ENCODE results near the gene GABBR2.
"Not testable (repeated sequence)": the region's sequence is repeated elsewhere in the genome, so short reads cannot be mapped to it uniquely, and the experiment has no call there.

GABBR2 gene

GRCh38 chr9:98482226-98482625, 226.5 kb downstream of the GABBR2 start:
- ATAC-seq (ENCODE audit: low read depth), result no peak
- Mint-ChIP-seq H3K27me3 (peaks cover 31% of the 10 kb centered on the region), H3K9me3 (no peaks in the 10 kb centered on the region), H3K36me3 (no peaks in the 10 kb centered on the region), H3K4me1 (no peaks in the 10 kb centered on the region), H3K27ac (no peak overlapping the region), H3K4me3 (no peak overlapping the region)
- no peak for DNase-seq (ENCODE audit: low spot score in 2 of 2)

DNA sequence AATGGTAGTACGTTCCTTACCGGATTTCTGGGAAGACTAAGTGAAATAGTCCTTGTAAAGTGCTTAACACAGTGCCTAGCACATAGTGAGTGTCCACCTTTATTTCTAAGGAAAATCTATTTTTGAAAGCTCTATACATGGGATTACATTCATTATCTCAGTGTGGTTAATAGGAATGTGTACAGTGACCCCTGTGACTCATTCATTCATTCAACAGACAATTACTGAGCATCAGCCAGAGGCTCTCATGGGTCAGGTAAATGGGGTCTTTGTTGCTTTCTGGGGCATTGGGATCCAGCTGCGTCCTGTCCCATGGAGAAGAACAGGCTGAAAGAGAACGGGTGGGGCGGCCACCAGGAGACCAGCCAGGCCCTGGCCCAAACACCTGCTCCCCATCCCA, 227.1 kb downstream of the GABBR2 start:
- Mint-ChIP-seq H3K27ac (no peak overlapping the region), H3K9me3 (no peaks in the 10 kb centered on the region), H3K4me3 (no peak overlapping the region), H3K4me1 (no peaks in the 10 kb centered on the region), H3K27me3 (peaks cover 31% of the 10 kb centered on the region), H3K36me3 (no peaks in the 10 kb centered on the region)
- DNase-seq (ENCODE audit: low spot score in 2 of 2), result no peak
- no peak for ATAC-seq (ENCODE audit: low read depth)

DNA sequence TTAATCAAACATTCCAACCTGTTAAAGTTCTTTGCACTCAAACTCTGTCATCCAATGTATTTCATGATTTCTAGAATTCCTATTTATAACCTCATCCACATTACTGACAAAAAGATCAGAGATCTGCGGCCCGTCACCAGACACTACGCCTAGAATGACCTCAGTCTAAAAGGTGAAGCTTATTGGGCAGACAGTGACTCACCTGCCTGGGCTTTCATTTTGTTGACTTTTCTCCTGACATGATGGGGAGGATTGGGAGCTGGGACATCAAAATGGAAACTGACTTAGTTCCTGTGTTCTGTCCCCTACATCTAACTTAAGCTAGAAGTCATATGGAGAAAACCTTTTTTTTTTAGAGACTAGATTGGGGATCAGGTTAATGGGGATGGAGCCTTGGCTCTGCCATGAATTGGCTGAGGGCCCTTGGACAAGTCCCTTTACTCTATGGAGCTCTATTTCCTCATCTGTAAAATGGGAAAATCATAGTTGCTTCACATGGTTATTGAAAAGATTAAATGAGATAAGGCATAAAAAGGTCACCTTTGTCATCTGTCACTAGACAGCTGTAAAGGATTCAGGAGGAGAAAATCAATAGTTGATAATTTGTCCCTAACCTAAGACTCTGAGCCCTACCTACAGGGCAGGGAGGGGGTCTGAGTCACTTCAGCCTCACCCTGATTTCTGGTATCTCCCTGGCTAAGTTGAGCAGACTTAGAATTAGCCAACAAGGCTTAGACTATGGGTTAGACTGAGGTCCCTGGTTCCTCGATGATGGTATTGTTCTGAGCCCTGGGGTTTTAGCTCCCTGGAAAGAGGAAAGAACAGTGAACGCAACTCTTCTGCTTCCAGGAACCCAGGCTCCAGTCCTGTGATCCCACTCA, 228.5 kb downstream of the GABBR2 start:
- no peak for DNase-seq (ENCODE audit: low spot score in 2 of 2)
- Mint-ChIP-seq H3K27me3 (peaks cover 29% of the 10 kb centered on the region), H3K9me3 (no peaks in the 10 kb centered on the region), H3K27ac (no peak overlapping the region), H3K36me3 (no peaks in the 10 kb centered on the region), H3K4me1 (no peaks in the 10 kb centered on the region), H3K4me3 (no peak overlapping the region)
- ATAC-seq (ENCODE audit: low read depth), result no peak

GRCh38 chr9:98479449-98479848, 229.3 kb downstream of the GABBR2 start:
- H3K9me3 Mint-ChIP-seq, result no peaks in the 10 kb centered on the region
- no peak overlapping the region for H3K27ac Mint-ChIP-seq
- peaks cover 27% of the 10 kb centered on the region for H3K27me3 Mint-ChIP-seq
- DNase-seq (ENCODE audit: low spot score in 2 of 2), result no peak
- ATAC-seq (ENCODE audit: low read depth), result no peak
- no peaks in the 10 kb centered on the region for H3K36me3 Mint-ChIP-seq
- H3K4me1 Mint-ChIP-seq, result no peaks in the 10 kb centered on the region
- no peak overlapping the region for H3K4me3 Mint-ChIP-seq

DNA sequence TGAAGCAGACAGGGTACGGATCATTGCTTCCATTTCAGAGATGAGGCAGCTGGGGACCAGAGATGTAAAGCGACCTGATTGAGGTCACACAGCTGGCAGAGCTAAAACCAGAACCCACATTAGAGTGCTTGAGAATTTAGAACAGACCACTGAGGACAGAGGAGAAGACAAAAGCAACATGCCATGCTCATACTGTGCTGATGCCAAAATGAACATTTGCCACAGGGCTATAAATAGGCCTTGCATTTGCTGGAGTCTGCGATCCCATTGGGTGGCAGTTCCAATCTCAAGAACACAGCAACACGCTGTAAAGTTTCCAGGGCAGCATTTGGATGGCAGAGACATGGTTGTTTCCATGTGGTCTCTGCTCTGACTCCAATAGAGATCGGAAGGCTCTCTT, 230.9 kb downstream of the GABBR2 start:
- DNase-seq (ENCODE audit: low spot score in 2 of 2) (no peak), ATAC-seq (ENCODE audit: low read depth) (no peak)
- Mint-ChIP-seq H3K36me3 (no peaks in the 10 kb centered on the region), H3K9me3 (no peaks in the 10 kb centered on the region), H3K4me3 (no peak overlapping the region), H3K27me3 (peaks cover 13% of the 10 kb centered on the region), H3K4me1 (no peaks in the 10 kb centered on the region), H3K27ac (no peak overlapping the region)

- no peak for DNase-seq (ENCODE audit: low spot score in 2 of 2)
- H3K27ac Mint-ChIP-seq, result no peak overlapping the region
- no peak overlapping the region for H3K4me3 Mint-ChIP-seq
Measured at GRCh38 chr9:98472216-98472615, 236.5 kb downstream of the GABBR2 start.

GRCh38 chr9:98471185-98471584, 237.6 kb downstream of the GABBR2 start:
- H3K9me3 Mint-ChIP-seq, result peaks cover 4% of the 10 kb centered on the region
- peaks cover 4% of the 10 kb centered on the region for H3K36me3 Mint-ChIP-seq
- H3K4me1 Mint-ChIP-seq, result no peaks in the 10 kb centered on the region
- H3K27ac Mint-ChIP-seq, result no peak overlapping the region
- ATAC-seq (ENCODE audit: low read depth) (no peak), DNase-seq (ENCODE audit: low spot score in 2 of 2) (no peak)
- H3K27me3 Mint-ChIP-seq, result peaks cover 4% of the 10 kb centered on the region
- H3K4me3 Mint-ChIP-seq, result no peak overlapping the region

More at GRCh38 chr9:98472216-98472615, 236.5 kb downstream of the GABBR2 start:
- peaks cover 2% of the 10 kb centered on the region for H3K27me3 Mint-ChIP-seq
- peaks cover 2% of the 10 kb centered on the region for H3K9me3 Mint-ChIP-seq
- H3K4me1 Mint-ChIP-seq, result no peaks in the 10 kb centered on the region
- no peak for ATAC-seq (ENCODE audit: low read depth)
- peaks cover 3% of the 10 kb centered on the region for H3K36me3 Mint-ChIP-seq

- peaks cover 4% of the 10 kb centered on the region for H3K27me3 Mint-ChIP-seq
- no peak for DNase-seq (ENCODE audit: low spot score in 2 of 2)
- H3K4me3 Mint-ChIP-seq, result no peak overlapping the region
- H3K9me3 Mint-ChIP-seq, result peaks cover 4% of the 10 kb centered on the region
- H3K27ac Mint-ChIP-seq, result no peak overlapping the region
- H3K4me1 Mint-ChIP-seq, result no peaks in the 10 kb centered on the region
- peaks cover 4% of the 10 kb centered on the region for H3K36me3 Mint-ChIP-seq
- no peak for ATAC-seq (ENCODE audit: low read depth)
Measured at GRCh38 chr9:98468567-98469239, 240.0 kb downstream of the GABBR2 start.

- H3K4me1 Mint-ChIP-seq, result no peaks in the 10 kb centered on the region
- H3K9me3 Mint-ChIP-seq, result peaks cover 15% of the 10 kb centered on the region
- H3K36me3 Mint-ChIP-seq, result peaks cover 4% of the 10 kb centered on the region
- ATAC-seq (ENCODE audit: low read depth) (no peak), DNase-seq (ENCODE audit: low spot score in 2 of 2) (no peak)
- H3K27ac Mint-ChIP-seq, result no peak overlapping the region
- H3K27me3 Mint-ChIP-seq, result peaks cover 2% of the 10 kb centered on the region
- H3K4me3 Mint-ChIP-seq, result no peak overlapping the region
Measured at GRCh38 chr9:98465799-98466198, 242.9 kb downstream of the GABBR2 start.

DNA sequence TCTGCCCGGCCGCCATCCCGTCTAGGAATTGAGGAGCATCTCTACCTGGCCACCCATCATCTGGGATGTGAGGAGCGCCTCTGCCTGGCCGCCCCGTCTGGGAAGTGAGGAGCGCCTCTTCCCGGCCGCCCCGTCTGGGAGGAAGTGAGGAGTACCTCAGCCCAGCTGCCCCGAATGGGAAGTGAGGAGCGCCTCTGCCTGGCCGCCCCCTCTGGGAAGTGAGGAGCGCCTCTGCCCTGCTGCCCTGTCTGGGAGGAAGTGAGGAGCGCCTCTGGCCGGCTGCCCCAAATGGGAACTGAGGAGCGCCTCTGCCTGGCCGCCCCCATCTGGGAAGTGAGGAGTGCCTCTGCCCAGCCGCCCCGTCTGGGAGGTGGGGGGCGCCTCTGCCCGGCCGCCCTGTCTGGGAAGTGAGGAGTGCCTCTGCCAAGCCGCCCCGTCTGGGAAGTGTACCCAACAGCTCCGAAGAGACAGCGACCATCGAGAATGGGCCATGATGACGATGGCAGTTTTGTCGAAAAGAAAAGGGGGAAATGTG, 244.5 kb downstream of the GABBR2 start:
- not testable (repeated sequence) for ATAC-seq (ENCODE audit: low read depth)

DNA sequence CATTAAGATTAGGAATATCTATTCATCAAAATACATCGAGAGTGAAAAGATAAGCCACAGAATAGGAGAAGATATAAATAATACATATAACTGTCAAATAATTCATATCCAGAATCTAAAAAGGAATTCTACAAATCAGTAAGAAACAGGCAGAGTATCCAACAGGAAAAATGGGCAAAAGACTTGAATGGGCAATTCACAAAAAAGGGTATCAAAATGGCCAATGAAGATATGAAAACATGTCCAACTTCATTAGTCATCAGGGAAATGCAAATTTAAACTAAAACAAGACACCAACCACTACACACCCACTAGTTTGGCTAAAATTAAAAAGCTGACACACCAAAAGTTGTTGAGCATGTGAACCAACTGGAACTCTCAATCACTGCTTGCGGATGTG, 246.4 kb downstream of the GABBR2 start:
- no peak for DNase-seq (ENCODE audit: low spot score in 2 of 2)
- H3K27ac Mint-ChIP-seq, result no peak overlapping the region
- ATAC-seq (ENCODE audit: low read depth), result no peak
- H3K4me3 Mint-ChIP-seq, result no peak overlapping the region
- peaks cover 17% of the 10 kb centered on the region for H3K9me3 Mint-ChIP-seq
- H3K27me3 Mint-ChIP-seq, result peaks cover 9% of the 10 kb centered on the region
- peaks cover 2% of the 10 kb centered on the region for H3K36me3 Mint-ChIP-seq
- no peaks in the 10 kb centered on the region for H3K4me1 Mint-ChIP-seq

More for the DNA sequence above, 244.5 kb downstream of the GABBR2 start:
- H3K27me3 Mint-ChIP-seq; H3K4me3 Mint-ChIP-seq; H3K27ac Mint-ChIP-seq; H3K4me1 Mint-ChIP-seq; DNase-seq (ENCODE audit: low spot score in 2 of 2); H3K36me3 Mint-ChIP-seq: not testable (repeated sequence)
- peaks cover 15% of the 10 kb centered on the region for H3K9me3 Mint-ChIP-seq

DNA sequence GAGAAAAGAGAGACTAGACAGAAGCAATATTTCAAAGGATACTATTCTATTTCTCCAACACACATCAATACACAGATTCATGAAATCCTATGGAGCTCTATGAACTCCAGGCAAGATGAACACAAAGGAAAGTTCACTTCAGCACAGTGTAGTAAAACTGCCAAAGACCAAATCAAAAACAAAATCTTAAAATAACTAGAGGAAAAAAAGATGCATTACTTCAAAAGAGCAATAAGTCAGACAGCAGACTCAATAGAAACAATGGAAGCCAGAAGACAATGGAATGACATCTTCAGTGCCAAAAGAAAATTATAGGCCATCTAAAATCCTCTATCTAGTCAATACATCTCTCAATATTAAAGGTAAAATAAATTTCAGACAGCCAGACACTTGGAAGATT, 248.0 kb downstream of the GABBR2 start:
- H3K27ac Mint-ChIP-seq, result no peak overlapping the region
- H3K27me3 Mint-ChIP-seq, result peaks cover 19% of the 10 kb centered on the region
- no peaks in the 10 kb centered on the region for H3K36me3 Mint-ChIP-seq
- H3K4me1 Mint-ChIP-seq, result peaks cover 2% of the 10 kb centered on the region
- DNase-seq (ENCODE audit: low spot score in 2 of 2) (no peak), ATAC-seq (ENCODE audit: low read depth) (no peak)
- H3K9me3 Mint-ChIP-seq, result peaks cover 16% of the 10 kb centered on the region
- no peak overlapping the region for H3K4me3 Mint-ChIP-seq

GRCh38 chr9:98457726-98458370, 250.9 kb downstream of the GABBR2 start:
- H3K4me1 Mint-ChIP-seq, result peaks cover 2% of the 10 kb centered on the region
- ATAC-seq (ENCODE audit: low read depth) (no peak), DNase-seq (ENCODE audit: low spot score in 2 of 2) (no peak)
- no peak overlapping the region for H3K27ac Mint-ChIP-seq
- peaks cover 12% of the 10 kb centered on the region for H3K9me3 Mint-ChIP-seq
- no peak overlapping the region for H3K4me3 Mint-ChIP-seq
- H3K27me3 Mint-ChIP-seq, result peaks cover 19% of the 10 kb centered on the region
- H3K36me3 Mint-ChIP-seq, result no peaks in the 10 kb centered on the region

DNA sequence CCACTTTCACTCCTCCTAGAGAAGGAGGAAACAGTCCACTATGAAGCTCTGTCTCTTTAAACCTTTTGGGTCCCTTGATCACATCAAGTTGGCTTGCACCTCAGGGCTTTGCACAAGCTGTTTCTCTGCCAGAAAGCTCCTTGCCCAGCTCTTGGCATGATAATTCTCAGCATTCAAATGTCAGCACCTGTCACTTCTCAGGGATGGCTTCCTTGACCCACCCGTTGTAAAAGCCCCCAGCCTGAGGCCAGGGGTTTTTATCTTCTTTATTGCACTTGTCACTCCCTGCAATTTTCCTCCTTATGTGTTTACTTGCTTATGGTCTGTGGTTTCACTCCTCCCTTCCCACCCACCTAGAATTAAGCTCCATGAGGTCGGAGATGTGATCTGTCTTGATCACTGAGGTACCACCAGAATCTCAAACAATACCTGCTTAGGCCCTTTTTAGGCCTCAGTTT, 252.6 kb downstream of the GABBR2 start:
- Mint-ChIP-seq H3K27me3 (peaks cover 27% of the 10 kb centered on the region), H3K4me1 (peaks cover 2% of the 10 kb centered on the region), H3K4me3 (no peak overlapping the region), H3K9me3 (peaks cover 9% of the 10 kb centered on the region), H3K27ac (no peak overlapping the region), H3K36me3 (no peaks in the 10 kb centered on the region)
- DNase-seq (ENCODE audit: low spot score in 2 of 2), result no peak
- no peak for ATAC-seq (ENCODE audit: low read depth)
